ENCODE results near the gene TAF1C.

The TAF1C gene

GRCh38 chr16:84182104-84182503, 4.8 kb downstream of the TAF1C start:
- H2AFZ ChIP-seq (ENCODE audit: low read length): no peak overlapping the region
- TF ChIP-seq EZH2phosphoT487 (IDR thresholded peaks at IDR 0.05; ENCODE audit: low read length) (no peak), EZH2 (optimal IDR thresholded peaks at IDR 0.05; ENCODE audit: low read depth, low read length) (no peak), CTCF (IDR thresholded peaks at IDR 0.05; ENCODE audit: low read length) (no peak)
- H3K36me3 ChIP-seq (replicated peaks; ENCODE audit: insufficient read depth, low read length): no peaks in the 10 kb centered on the region
- H3K4me1 ChIP-seq (ENCODE audit: low read length): no peaks in the 10 kb centered on the region
- H4K20me1 ChIP-seq (ENCODE audit: insufficient read depth, low read length): no peaks in the 10 kb centered on the region
- no peaks in the 10 kb centered on the region for H3K27me3 ChIP-seq (replicated peaks; ENCODE audit: insufficient read depth, low read length)
- H3F3A ChIP-seq (ENCODE audit: insufficient read depth, low read length): no peaks in the 10 kb centered on the region
- H3K79me2 ChIP-seq (ENCODE audit: low read length): peaks cover 27% of the 10 kb centered on the region
- no peak overlapping the region for H3K4me3 ChIP-seq (ENCODE audit: low read length)
- no peaks in the 10 kb centered on the region for H3K9me2 ChIP-seq (replicated peaks; ENCODE audit: insufficient read depth, low read length)
- no peak overlapping the region for H3K4me2 ChIP-seq (ENCODE audit: low read depth, low read length)
- H3K9me3 ChIP-seq (replicated peaks; ENCODE audit: insufficient read depth, low read length): no peaks in the 10 kb centered on the region
- no peak overlapping the region for H3K27ac ChIP-seq (ENCODE audit: low read length)
- no peak for DNase-seq
- H3K9ac ChIP-seq (ENCODE audit: low read length): no peak overlapping the region

GRCh38 chr16:84181144-84181915, 5.5 kb downstream of the TAF1C start:
- Histone ChIP-seq H3K9me3 (replicated peaks; ENCODE audit: insufficient read depth, low read length) (no peaks in the 10 kb centered on the region), H4K20me1 (ENCODE audit: insufficient read depth, low read length) (no peaks in the 10 kb centered on the region), H3K79me2 (ENCODE audit: low read length) (peaks cover 21% of the 10 kb centered on the region), H3K4me3 (ENCODE audit: low read length) (no peak overlapping the region), H3K9me2 (replicated peaks; ENCODE audit: insufficient read depth, low read length) (no peaks in the 10 kb centered on the region), H3K27ac (ENCODE audit: low read length) (no peak overlapping the region), H3K27me3 (replicated peaks; ENCODE audit: insufficient read depth, low read length) (no peaks in the 10 kb centered on the region), H3K4me2 (ENCODE audit: low read depth, low read length) (no peak overlapping the region), H3K4me1 (ENCODE audit: low read length) (peaks cover 7% of the 10 kb centered on the region; the same call in 1 of the 2 replicates), H3F3A (ENCODE audit: insufficient read depth, low read length) (no peaks in the 10 kb centered on the region), H3K9ac (ENCODE audit: low read length) (no peak overlapping the region), H3K36me3 (replicated peaks; ENCODE audit: insufficient read depth, low read length) (no peaks in the 10 kb centered on the region), H2AFZ (ENCODE audit: low read length) (no peak overlapping the region)
- TF ChIP-seq EZH2 (optimal IDR thresholded peaks at IDR 0.05; ENCODE audit: low read depth, low read length): no peak
- no peak for TF ChIP-seq CTCF (IDR thresholded peaks at IDR 0.05; ENCODE audit: low read length)
- TF ChIP-seq EZH2phosphoT487 (IDR thresholded peaks at IDR 0.05; ENCODE audit: low read length): no peak
- DNase-seq: no peak

DNA sequence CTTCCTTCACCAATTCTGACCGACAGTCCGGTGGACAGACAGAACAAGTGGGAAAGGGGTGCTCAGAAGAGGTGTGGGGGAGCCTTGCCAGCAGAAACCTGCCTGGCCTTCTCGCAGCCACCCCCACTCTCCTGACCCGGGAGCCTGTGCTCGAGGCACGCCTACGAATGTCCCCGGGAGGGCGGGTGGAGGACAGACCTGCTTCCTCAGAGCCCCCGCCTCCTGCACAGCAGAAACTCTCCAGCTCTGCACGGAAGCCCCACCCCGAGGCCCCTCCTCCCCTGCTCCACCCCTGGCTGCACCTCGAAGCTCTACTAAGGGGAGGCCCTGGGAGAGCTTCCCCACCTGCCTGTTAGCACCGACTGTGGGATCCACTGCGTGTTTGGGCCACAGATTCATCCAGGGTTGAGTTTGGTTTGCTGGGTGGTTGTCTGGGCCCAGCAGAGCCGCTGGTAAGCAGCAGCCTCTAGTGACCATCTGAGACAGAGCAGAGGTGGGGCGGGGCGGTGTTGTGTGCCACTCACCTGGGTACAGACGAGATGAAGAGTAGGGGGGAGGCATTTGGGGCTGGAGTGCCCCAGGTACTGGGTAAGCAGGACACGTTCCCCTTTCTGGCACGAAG, 6.2 kb downstream of the TAF1C start:
- H3F3A ChIP-seq (ENCODE audit: insufficient read depth, low read length): no peaks in the 10 kb centered on the region
- peaks cover 14% of the 10 kb centered on the region for H3K79me2 ChIP-seq (ENCODE audit: low read length)
- TF ChIP-seq CTCF (IDR thresholded peaks at IDR 0.05; ENCODE audit: low read length): no peak
- no peak for TF ChIP-seq EZH2 (optimal IDR thresholded peaks at IDR 0.05; ENCODE audit: low read depth, low read length)
- TF ChIP-seq EZH2phosphoT487 (IDR thresholded peaks at IDR 0.05; ENCODE audit: low read length): no peak
- H2AFZ ChIP-seq (ENCODE audit: low read length): no peak overlapping the region
- no peak overlapping the region for H3K4me3 ChIP-seq (ENCODE audit: low read length)
- H4K20me1 ChIP-seq (ENCODE audit: insufficient read depth, low read length): no peaks in the 10 kb centered on the region
- H3K9me3 ChIP-seq (replicated peaks; ENCODE audit: insufficient read depth, low read length): no peaks in the 10 kb centered on the region
- H3K4me1 ChIP-seq (ENCODE audit: low read length): peaks cover 12% of the 10 kb centered on the region; the same call in 1 of the 2 replicates
- no peaks in the 10 kb centered on the region for H3K27me3 ChIP-seq (replicated peaks; ENCODE audit: insufficient read depth, low read length)
- H3K36me3 ChIP-seq (replicated peaks; ENCODE audit: insufficient read depth, low read length): no peaks in the 10 kb centered on the region
- no peaks in the 10 kb centered on the region for H3K9me2 ChIP-seq (replicated peaks; ENCODE audit: insufficient read depth, low read length)
- H3K9ac ChIP-seq (ENCODE audit: low read length): no peak overlapping the region
- H3K27ac ChIP-seq (ENCODE audit: low read length): no peak overlapping the region
- no peak overlapping the region for H3K4me2 ChIP-seq (ENCODE audit: low read depth, low read length)
- no peak for DNase-seq
